OCI-LY3 (cell line): ENCODE data around the gene MEG3.

ENCODE experiments used
- H2AFZ ChIP-seq: fragments of 200-600, 300-600 bp; shearing (Covaris generic); 2 replicates; pipeline ENCODE4 v1.6.0; 2014; ENCODE audit warnings: antibody characterized with exemption, low read depth, low read length
- H3K27ac ChIP-seq: fragments of 200-600, 300-600 bp; sonication (generic); 2 replicates; pipeline ENCODE4 v1.5.1; 2014; ENCODE audit warnings: mild to moderate bottlenecking, low read length, moderate library complexity, mixed read lengths
- H3K27me3 ChIP-seq: fragments of 200-600, 300-600 bp; sonication (generic); 2 replicates; pipeline ENCODE4 v1.6.1; 2014; ENCODE audit warnings: low read depth, low read length, mixed read lengths
- H3K36me3 ChIP-seq: fragments of 200-600, 300-600 bp; sonication (generic); replicated peaks from 2 replicates; pipeline ENCODE3; 2014; ENCODE audit warnings: low read depth, low read length, mixed read lengths
- H3K4me1 ChIP-seq: fragments of 300-600, 200-600 bp; sonication (generic); 2 replicates; pipeline ENCODE4 v1.6.1; 2014; ENCODE audit warnings: low read length, mixed read lengths
- H3K4me2 ChIP-seq: fragments of 200-600, 300-600 bp; sonication (generic); 2 replicates; pipeline ENCODE4 v1.6.1; 2014; ENCODE audit warnings: low read length, mixed read lengths
- H3K4me3 ChIP-seq: fragments of 300-600, 200-600 bp; sonication (generic); 2 replicates; pipeline ENCODE4 v1.5.1; 2014; ENCODE audit warnings: antibody characterized with exemption, mild to moderate bottlenecking, low read length, moderate library complexity
- H3K79me2 ChIP-seq: fragments of 300-600, 200-600 bp; shearing (Covaris generic); 2 replicates; pipeline ENCODE4 v1.6.1; 2014; ENCODE audit warnings: mild to moderate bottlenecking, low read length, mixed read lengths
- H3K9ac ChIP-seq: fragments of 300-600, 200-600 bp; shearing (Covaris generic); 2 replicates; pipeline ENCODE4 v1.6.0; 2014; ENCODE audit warnings: mild to moderate bottlenecking, low read length, moderate library complexity
- H3K9me3 ChIP-seq: fragments of 200-600, 300-600 bp; shearing (Covaris generic); 2 replicates; pipeline ENCODE4 v1.6.1; 2014; ENCODE audit warnings: low read length, mixed read lengths; ENCODE audit not compliant: insufficient read depth
- H4K20me1 ChIP-seq: fragments of 200-600, 300-600 bp; sonication (generic); 2 replicates; pipeline ENCODE4 v1.6.1; 2016; ENCODE audit warnings: low read length, mixed read lengths; ENCODE audit not compliant: insufficient read depth
- CTCF ChIP-seq: fragments of 200-600, 300-600 bp; sonication (generic); IDR thresholded peaks from 2 replicates; pipeline ENCODE4 v1.5.1; 2014; ENCODE audit warnings: antibody characterized with exemption, low read length, low read depth
- EZH2phosphoT487 ChIP-seq: fragments of 200-600 bp; shearing (Covaris generic); IDR thresholded peaks from 2 replicates; pipeline ENCODE4 v1.6.1; 2018; ENCODE audit warnings: antibody characterized with exemption, mixed run types, low read depth

MEG3 gene

GRCh38 chr14:100783630-100784370 lies 42.1 kb upstream of the MEG3 start:
- Histone ChIP-seq H3K27ac (no peak overlapping the region), H3K4me1 (no peaks in the 10 kb centered on the region), H4K20me1 (no peaks in the 10 kb centered on the region), H3K4me3 (no peak overlapping the region), H3K9me3 (no peaks in the 10 kb centered on the region), H3K36me3 (no peaks in the 10 kb centered on the region), H3K9ac (no peak overlapping the region), H3K27me3 (no peaks in the 10 kb centered on the region), H3K4me2 (no peak overlapping the region), H2AFZ (no peak overlapping the region), H3K79me2 (no peaks in the 10 kb centered on the region)
- TF ChIP-seq CTCF = no peak

GRCh38 chr14:100784523-100785337 lies 41.2 kb upstream of the MEG3 start:
- H3K4me2 ChIP-seq = no peak overlapping the region
- no peak overlapping the region for H3K9ac ChIP-seq
- no peaks in the 10 kb centered on the region for H4K20me1 ChIP-seq
- no peak overlapping the region for H2AFZ ChIP-seq
- H3K27me3 ChIP-seq = no peaks in the 10 kb centered on the region
- H3K4me1 ChIP-seq = no peaks in the 10 kb centered on the region
- no peak overlapping the region for H3K4me3 ChIP-seq
- no peaks in the 10 kb centered on the region for H3K36me3 ChIP-seq
- no peaks in the 10 kb centered on the region for H3K9me3 ChIP-seq
- TF ChIP-seq EZH2phosphoT487 (no peak), CTCF (no peak)
- no peaks in the 10 kb centered on the region for H3K79me2 ChIP-seq
- H3K27ac ChIP-seq = no peak overlapping the region

DNA sequence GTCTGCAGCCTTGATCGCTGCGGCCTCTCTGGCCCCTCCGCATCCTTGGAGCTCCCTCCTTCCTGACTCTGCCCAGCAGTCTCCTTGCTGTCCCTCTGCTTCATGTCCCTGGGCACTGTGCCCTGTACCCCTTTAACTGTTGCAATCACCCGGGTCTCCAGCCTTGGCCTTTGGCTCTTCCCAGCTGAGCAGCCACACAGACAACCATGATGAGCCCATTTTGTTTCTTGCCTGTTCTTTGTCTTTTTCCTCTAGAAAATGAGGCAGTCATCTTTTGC lies 40.6 kb upstream of the MEG3 start:
- Histone ChIP-seq H3K9ac (no peak overlapping the region), H3K79me2 (no peaks in the 10 kb centered on the region), H3K36me3 (no peaks in the 10 kb centered on the region)

More for the DNA sequence above, 40.6 kb upstream of the MEG3 start:
- no peaks in the 10 kb centered on the region for H3K4me1 ChIP-seq
- no peaks in the 10 kb centered on the region for H3K27me3 ChIP-seq
- H3K9me3 ChIP-seq = no peaks in the 10 kb centered on the region
- H3K27ac ChIP-seq = no peak overlapping the region
- H2AFZ ChIP-seq = no peak overlapping the region
- TF ChIP-seq EZH2phosphoT487 (no peak), CTCF (no peak)
- no peaks in the 10 kb centered on the region for H4K20me1 ChIP-seq
- H3K4me3 ChIP-seq = no peak overlapping the region
- H3K4me2 ChIP-seq = no peak overlapping the region
